ENCODE data around the gene NACC2.

Gene NACC2

GRCh38 chr9:136080716-136081112 lies 14.4 kb downstream of the NACC2 start:
- H3K27ac ChIP-seq: no peak overlapping the region
- TF ChIP-seq, protein P1, sequence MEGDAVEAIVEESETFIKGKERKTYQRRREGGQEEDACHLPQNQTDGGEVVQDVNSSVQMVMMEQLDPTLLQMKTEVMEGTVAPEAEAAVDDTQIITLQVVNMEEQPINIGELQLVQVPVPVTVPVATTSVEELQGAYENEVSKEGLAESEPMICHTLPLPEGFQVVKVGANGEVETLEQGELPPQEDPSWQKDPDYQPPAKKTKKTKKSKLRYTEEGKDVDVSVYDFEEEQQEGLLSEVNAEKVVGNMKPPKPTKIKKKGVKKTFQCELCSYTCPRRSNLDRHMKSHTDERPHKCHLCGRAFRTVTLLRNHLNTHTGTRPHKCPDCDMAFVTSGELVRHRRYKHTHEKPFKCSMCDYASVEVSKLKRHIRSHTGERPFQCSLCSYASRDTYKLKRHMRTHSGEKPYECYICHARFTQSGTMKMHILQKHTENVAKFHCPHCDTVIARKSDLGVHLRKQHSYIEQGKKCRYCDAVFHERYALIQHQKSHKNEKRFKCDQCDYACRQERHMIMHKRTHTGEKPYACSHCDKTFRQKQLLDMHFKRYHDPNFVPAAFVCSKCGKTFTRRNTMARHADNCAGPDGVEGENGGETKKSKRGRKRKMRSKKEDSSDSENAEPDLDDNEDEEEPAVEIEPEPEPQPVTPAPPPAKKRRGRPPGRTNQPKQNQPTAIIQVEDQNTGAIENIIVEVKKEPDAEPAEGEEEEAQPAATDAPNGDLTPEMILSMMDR (IDR thresholded peaks at IDR 0.05): no peak
- no peak for TF ChIP-seq ZFX (IDR thresholded peaks at IDR 0.05; ENCODE audit: borderline replicate concordance)

GRCh38 chr9:136079916-136080246 lies 15.2 kb downstream of the NACC2 start:
- no peak overlapping the region for H3K27ac ChIP-seq
- TF ChIP-seq, protein P1 (IDR thresholded peaks at IDR 0.05): no peak
- TF ChIP-seq ZFX (IDR thresholded peaks at IDR 0.05; ENCODE audit: borderline replicate concordance): no peak

- TF ChIP-seq, protein P1 (IDR thresholded peaks at IDR 0.05): no peak
- no peak for TF ChIP-seq ZFX (IDR thresholded peaks at IDR 0.05; ENCODE audit: borderline replicate concordance)
- H3K27ac ChIP-seq: no peak overlapping the region
These were observed 15.7 kb downstream of the NACC2 start for GRCh38 chr9:136079211-136079915.

- H3K27ac ChIP-seq: no peak overlapping the region
- TF ChIP-seq, protein P1 (IDR thresholded peaks at IDR 0.05): no peak
- TF ChIP-seq ZFX (IDR thresholded peaks at IDR 0.05; ENCODE audit: borderline replicate concordance): no peak
These were observed 16.5 kb downstream of the NACC2 start for GRCh38 chr9:136078498-136079011.

- TF ChIP-seq, protein P1 (IDR thresholded peaks at IDR 0.05): no peak
- no peak for TF ChIP-seq ZFX (IDR thresholded peaks at IDR 0.05; ENCODE audit: borderline replicate concordance)
- H3K27ac ChIP-seq: no peak overlapping the region
These were observed 17.1 kb downstream of the NACC2 start for GRCh38 chr9:136078024-136078423.

GRCh38 chr9:136077491-136077890 lies 17.6 kb downstream of the NACC2 start:
- H3K27ac ChIP-seq: no peak overlapping the region
- no peak for TF ChIP-seq ZFX (IDR thresholded peaks at IDR 0.05; ENCODE audit: borderline replicate concordance)
- TF ChIP-seq, protein P1 (IDR thresholded peaks at IDR 0.05): no peak

DNA sequence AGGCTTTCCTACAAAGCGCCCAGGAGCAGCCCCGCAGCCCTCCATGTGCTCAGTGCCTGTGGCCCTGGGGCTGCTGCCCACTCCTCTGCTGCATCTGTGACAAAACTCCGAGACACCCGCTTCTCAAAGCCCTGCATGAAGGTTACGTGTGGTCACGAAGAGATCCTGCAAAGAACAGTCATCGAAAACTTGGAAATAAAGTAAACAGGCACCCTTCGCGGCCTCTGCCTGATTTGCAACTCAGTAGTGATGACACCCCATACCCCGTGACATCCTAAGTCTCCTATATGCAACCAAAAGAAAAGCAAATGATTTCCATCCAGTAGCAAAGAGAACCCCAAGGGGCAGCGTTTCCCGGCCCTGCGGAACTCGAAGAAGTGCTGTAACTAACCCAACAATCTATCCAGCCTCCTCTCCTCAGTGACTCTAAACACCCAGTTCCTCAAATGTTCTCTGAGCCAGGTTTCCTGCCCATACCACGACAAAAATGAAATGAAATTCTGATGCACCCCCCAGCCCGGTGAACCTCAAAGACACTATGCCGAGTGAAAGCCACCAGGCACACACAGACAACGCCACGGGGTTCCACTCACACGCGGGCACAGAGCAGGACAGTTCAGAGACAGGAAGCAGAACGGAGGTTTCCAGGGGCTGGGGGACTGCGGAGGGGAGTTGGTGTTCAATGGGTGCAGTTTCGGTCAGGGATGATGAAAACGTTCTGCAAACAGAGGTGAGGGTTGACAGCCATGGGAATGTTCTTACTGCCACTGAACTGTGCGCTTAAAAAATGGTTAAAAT lies 19.0 kb downstream of the NACC2 start:
- no peak for TF ChIP-seq ZFX (IDR thresholded peaks at IDR 0.05; ENCODE audit: borderline replicate concordance)
- TF ChIP-seq, protein P1 (IDR thresholded peaks at IDR 0.05): no peak

More for the DNA sequence above, 19.0 kb downstream of the NACC2 start:
- H3K27ac ChIP-seq: no peak overlapping the region

Data from 22Rv1 (cell line).